Measurements from ENCODE around the gene TLX2.
A peak's percentile ranks its signal among the peaks of the same experiment; 100 is the strongest.
"Not testable (repeated sequence)": the region's sequence is repeated elsewhere in the genome, so short reads cannot be mapped to it uniquely, and the experiment has no call there.

TLX2 gene

DNA sequence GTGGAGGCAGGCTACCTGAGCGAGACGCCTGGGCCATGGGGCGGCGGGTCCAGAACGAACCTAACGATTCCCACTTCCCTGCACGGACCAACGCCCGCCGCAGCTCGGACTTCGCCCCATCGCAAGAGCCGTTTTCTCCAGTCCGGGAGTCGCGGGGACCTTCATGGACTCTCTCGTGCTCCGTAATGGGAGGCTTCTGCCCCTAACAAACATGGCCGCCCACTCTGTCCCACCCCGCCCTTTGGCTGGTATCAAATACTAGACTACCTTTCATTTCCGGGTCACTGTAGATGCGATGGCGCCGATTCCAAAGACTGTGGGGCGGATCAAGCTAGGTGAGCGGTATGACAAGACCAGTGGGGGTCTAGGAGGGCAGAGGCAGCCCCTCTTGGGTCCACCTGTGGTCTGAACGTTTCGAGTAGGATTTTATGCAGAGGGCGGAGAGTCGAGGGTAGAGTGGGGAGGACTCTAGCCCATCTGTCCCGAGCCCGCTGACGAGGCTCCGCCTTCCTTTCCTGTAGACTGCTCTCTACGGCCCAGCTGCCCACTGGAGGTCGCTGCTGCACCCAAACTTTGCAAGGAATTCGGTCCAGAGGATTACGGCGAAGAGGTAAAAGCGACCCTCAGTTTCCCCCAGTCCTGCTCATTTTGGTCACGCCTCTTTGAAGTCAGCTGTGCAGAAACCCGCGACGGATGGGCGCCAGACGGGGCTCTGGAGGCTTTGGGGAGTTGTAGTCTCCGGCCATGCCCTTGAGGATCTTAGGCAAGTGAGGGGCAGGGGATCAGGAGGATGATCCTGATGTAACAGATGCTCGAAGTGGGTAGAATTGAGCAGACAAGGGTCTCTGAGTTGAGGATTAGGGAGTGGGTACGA is 31.2 kb upstream of the TLX2 start, which contains the start of the genes CCDC142 and TTC31:
Gene CCDC142, minus strand, starts transcription at position 198 of the 874 bp plus-strand sequence. Its CDS starts 161 bp downstream, at position 37.
Gene TTC31, plus strand, starts transcription at position 281 of the 874 bp plus-strand sequence. Its CDS starts 15 bp downstream, at position 296.
- no CpG with 5 or more reads among the region's 50 CpGs for WGBS (ENCODE audit: insufficient coverage, insufficient read length)
- H3K27ac ChIP-seq (ENCODE audit: low read length): no peak within 1 kb of the TSS
- H3K36me3 ChIP-seq (ENCODE audit: control insufficient read depth, insufficient read depth, low read length): no peaks in the 10 kb centered on the region

GRCh38 chr2:74483675-74484164 is 30.5 kb upstream of the TLX2 start:
- H3K36me3 ChIP-seq (ENCODE audit: control insufficient read depth, insufficient read depth, low read length); H3K27me3 ChIP-seq (ENCODE audit: control insufficient read depth, insufficient read depth, low read length); DNase-seq (ENCODE audit: low read depth, low spot score); H3K9me3 ChIP-seq (ENCODE audit: control insufficient read depth, insufficient read depth, low read length); H3K4me1 ChIP-seq (ENCODE audit: control insufficient read depth, insufficient read depth, low read length); H3K27ac ChIP-seq (ENCODE audit: low read length): not testable (repeated sequence)
- H3K4me3 ChIP-seq (ENCODE audit: low read length): peak overlapping the region; percentile 58; the same call in 1 of the 2 replicates
- no CpG with 5 or more reads among the region's 19 CpGs for WGBS (ENCODE audit: insufficient coverage, insufficient read length)

More for the DNA sequence above, 31.2 kb upstream of the TLX2 start, which contains the start of the genes CCDC142 and TTC31:
- Histone ChIP-seq H3K9me3 (ENCODE audit: control insufficient read depth, insufficient read depth, low read length) (no peaks in the 10 kb centered on the region), H3K4me1 (ENCODE audit: control insufficient read depth, insufficient read depth, low read length) (peaks cover 6% of the 10 kb centered on the region), H3K27me3 (ENCODE audit: control insufficient read depth, insufficient read depth, low read length) (no peaks in the 10 kb centered on the region), H3K4me3 (ENCODE audit: low read length) (peak within 1 kb of the TSS; percentile 58)
- no peak for DNase-seq (ENCODE audit: low read depth, low spot score)

- WGBS (ENCODE audit: insufficient coverage, insufficient read length): no CpG with 5 or more reads among the region's 2 CpGs
- Histone ChIP-seq H3K36me3 (ENCODE audit: control insufficient read depth, insufficient read depth, low read length) (peaks cover 6% of the 10 kb centered on the region; the same call in 1 of the 2 replicates), H3K27ac (ENCODE audit: low read length) (no peak overlapping the region), H3K9me3 (ENCODE audit: control insufficient read depth, insufficient read depth, low read length) (no peaks in the 10 kb centered on the region), H3K27me3 (ENCODE audit: control insufficient read depth, insufficient read depth, low read length) (no peaks in the 10 kb centered on the region), H3K4me1 (ENCODE audit: control insufficient read depth, insufficient read depth, low read length) (peaks cover 6% of the 10 kb centered on the region), H3K4me3 (ENCODE audit: low read length) (no peak overlapping the region)
- DNase-seq (ENCODE audit: low read depth, low spot score): no peak
These were observed 28.1 kb upstream of the TLX2 start for GRCh38 chr2:74486141-74486540.

DNA sequence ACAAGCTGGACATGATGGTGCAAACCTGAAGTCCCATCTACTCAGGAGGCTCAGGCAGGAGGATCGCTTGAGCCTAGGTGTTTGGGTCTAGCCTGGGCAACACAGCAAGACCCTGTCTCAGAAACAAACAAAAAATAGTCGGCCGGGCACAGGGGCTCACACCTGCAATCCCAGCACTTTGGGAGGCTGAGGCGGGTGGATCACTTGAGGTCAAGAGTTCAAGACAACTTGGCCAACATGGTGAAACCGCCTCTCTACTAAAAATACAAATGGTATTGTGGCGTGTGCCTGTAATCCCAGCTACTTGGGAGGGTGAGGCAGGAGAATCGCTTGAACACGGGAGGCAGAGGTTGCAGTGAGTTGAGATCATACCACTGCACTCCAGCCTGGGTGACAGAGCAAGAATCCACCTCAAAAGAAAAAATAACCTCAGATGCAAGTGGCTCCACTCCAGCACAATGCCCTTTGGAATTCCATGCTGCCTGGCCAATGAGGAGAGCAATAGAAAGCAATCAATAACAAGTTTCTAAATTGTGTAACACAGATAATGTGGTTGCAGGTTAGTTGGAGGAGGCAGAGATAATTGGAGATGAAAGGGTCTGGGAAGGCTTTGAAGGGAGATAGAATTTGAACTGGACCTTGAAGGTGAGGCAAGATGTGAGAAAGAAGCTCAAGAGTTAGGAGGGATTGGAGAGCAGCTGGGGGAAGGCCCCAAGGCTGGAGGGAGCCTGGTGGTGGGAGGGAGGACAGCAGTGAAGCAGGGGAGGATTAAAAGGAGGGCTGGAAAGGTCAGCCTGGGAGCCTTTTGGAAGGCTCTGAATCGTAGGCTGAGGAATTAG is 25.4 kb upstream of the TLX2 start:
- no peaks in the 10 kb centered on the region for H3K27me3 ChIP-seq (ENCODE audit: control insufficient read depth, insufficient read depth, low read length)
- H3K36me3 ChIP-seq (ENCODE audit: control insufficient read depth, insufficient read depth, low read length): peaks cover 24% of the 10 kb centered on the region
- no peak overlapping the region for H3K4me3 ChIP-seq (ENCODE audit: low read length)
- no CpG with 5 or more reads among the region's 9 CpGs for WGBS (ENCODE audit: insufficient coverage, insufficient read length)
- no peak overlapping the region for H3K27ac ChIP-seq (ENCODE audit: low read length)
- no peaks in the 10 kb centered on the region for H3K4me1 ChIP-seq (ENCODE audit: control insufficient read depth, insufficient read depth, low read length)
- DNase-seq (ENCODE audit: low read depth, low spot score): no peak
- no peaks in the 10 kb centered on the region for H3K9me3 ChIP-seq (ENCODE audit: control insufficient read depth, insufficient read depth, low read length)

DNA sequence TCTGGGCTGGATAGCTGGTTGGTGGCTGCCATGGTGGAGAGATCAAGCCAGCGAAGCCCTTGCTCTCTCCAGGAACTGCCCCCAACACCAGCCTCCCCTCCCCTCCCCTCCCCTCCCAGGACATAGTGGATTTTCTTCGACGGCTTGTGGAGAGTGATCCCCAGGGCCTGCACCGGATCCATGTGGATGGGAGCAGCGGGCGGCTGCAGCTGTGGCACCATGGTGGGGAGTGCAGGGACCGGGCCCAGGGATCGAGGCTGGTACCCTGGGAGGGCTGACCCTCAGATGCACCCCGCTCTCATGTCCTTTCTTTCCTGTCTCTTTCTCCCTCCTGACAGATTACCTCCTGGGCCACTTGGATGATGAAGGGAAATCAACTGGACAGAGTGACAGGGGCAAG is 24.3 kb upstream of the TLX2 start:
- Histone ChIP-seq H3K9me3 (ENCODE audit: control insufficient read depth, insufficient read depth, low read length) (no peaks in the 10 kb centered on the region), H3K27ac (ENCODE audit: low read length) (no peak overlapping the region), H3K4me3 (ENCODE audit: low read length) (no peak overlapping the region), H3K36me3 (ENCODE audit: control insufficient read depth, insufficient read depth, low read length) (peaks cover 24% of the 10 kb centered on the region), H3K4me1 (ENCODE audit: control insufficient read depth, insufficient read depth, low read length) (no peaks in the 10 kb centered on the region), H3K27me3 (ENCODE audit: control insufficient read depth, insufficient read depth, low read length) (no peaks in the 10 kb centered on the region)
- no peak for DNase-seq (ENCODE audit: low read depth, low spot score)
- no CpG with 5 or more reads among the region's 9 CpGs for WGBS (ENCODE audit: insufficient coverage, insufficient read length)

DNA sequence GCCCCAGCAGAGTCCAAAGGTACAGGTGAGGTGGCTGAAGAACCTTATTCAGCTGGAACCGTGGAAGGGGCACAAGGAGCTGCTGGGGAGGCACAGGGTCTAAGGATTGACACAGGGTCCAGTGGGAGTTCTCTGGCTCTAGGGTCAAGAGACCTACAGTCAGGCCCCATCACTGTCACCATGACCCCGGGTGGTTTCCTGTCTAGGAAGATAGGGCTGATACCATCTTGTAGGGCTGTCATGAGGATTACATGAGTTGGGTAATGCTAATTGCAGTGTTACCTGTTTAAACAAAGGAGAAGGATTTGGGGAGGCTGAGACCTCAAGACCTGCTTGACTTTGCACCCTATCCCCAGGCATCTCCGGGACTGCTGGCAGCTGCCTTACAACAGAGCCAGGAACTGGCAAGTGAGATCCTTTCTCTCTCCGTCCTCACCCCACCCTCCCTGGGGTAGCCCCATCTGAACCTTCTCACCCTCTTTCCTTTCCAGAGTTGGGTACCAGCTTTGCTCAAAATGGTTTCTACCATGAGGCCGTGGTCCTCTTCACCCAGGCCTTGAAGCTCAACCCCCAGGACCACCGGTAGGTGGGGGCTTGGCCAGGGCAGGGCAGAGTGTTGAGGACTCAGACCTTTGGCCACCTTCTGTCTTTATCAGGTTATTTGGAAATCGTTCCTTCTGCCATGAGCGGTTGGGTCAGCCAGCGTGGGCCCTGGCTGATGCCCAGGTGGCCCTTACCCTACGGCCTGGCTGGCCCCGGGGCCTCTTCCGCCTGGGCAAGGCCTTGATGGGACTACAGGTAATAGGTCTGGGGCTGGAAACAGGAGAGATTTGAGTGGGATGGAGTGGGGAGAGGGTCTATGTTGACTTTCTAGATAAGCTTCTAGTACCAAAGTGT is 22.4 kb upstream of the TLX2 start:
- WGBS (ENCODE audit: insufficient coverage, insufficient read length): no CpG with 5 or more reads among the region's 12 CpGs

DNA sequence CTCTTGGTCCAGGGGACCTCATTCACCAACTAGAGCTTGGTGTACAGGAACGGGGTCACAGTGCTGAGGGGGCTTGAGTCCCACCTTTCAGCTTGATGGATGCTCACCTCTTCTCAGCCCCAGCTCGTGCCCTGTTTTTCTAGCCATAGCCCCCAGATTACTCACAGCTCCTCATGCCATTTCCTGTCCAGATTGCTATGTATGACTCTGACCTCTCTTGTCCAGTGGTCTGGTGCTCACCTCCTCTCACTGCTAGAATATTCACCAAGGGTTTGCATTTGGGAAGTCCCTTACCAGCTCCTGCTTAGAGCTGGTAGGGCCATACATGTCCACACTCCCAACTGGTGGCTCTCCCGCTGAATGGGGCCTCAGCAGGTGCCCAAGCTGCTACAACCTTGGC is 20.7 kb upstream of the TLX2 start:
- Histone ChIP-seq H3K27ac (ENCODE audit: low read length) (no peak overlapping the region), H3K4me1 (ENCODE audit: control insufficient read depth, insufficient read depth, low read length) (no peaks in the 10 kb centered on the region), H3K27me3 (ENCODE audit: control insufficient read depth, insufficient read depth, low read length) (peaks cover 28% of the 10 kb centered on the region), H3K4me3 (ENCODE audit: low read length) (no peak overlapping the region), H3K36me3 (ENCODE audit: control insufficient read depth, insufficient read depth, low read length) (peaks cover 24% of the 10 kb centered on the region), H3K9me3 (ENCODE audit: control insufficient read depth, insufficient read depth, low read length) (no peaks in the 10 kb centered on the region)
- no CpG with 5 or more reads among the region's 3 CpGs for WGBS (ENCODE audit: insufficient coverage, insufficient read length)
- no peak for DNase-seq (ENCODE audit: low read depth, low spot score)

More for the DNA sequence above, 22.4 kb upstream of the TLX2 start:
- H3K27ac ChIP-seq (ENCODE audit: low read length): no peak overlapping the region
- no peak overlapping the region for H3K4me3 ChIP-seq (ENCODE audit: low read length)
- no peak for DNase-seq (ENCODE audit: low read depth, low spot score)
- H3K9me3 ChIP-seq (ENCODE audit: control insufficient read depth, insufficient read depth, low read length): no peaks in the 10 kb centered on the region
- H3K27me3 ChIP-seq (ENCODE audit: control insufficient read depth, insufficient read depth, low read length): peaks cover 12% of the 10 kb centered on the region
- H3K36me3 ChIP-seq (ENCODE audit: control insufficient read depth, insufficient read depth, low read length): peaks cover 24% of the 10 kb centered on the region
- H3K4me1 ChIP-seq (ENCODE audit: control insufficient read depth, insufficient read depth, low read length): no peaks in the 10 kb centered on the region

DNA sequence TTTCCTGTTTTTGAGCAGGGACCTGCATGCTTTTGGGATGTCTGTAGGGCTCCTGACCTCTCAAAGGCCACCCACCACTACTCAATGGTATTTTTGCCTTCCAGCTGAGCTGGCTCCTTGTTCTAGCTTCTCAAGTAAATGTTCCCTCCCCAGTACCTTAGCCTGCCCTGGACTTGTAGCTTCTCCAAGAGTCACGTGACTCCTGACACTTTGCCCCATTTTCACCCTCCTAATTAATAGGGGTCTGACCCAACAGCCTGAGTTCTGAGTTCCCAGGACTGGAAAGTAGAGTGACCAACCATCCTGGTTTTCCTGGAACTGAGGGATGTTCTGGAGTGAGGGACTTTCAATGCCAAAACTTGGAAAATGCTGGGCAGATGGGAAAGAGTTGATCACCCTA is 18.8 kb upstream of the TLX2 start:
- Histone ChIP-seq H3K36me3 (ENCODE audit: control insufficient read depth, insufficient read depth, low read length) (peaks cover 21% of the 10 kb centered on the region), H3K27me3 (ENCODE audit: control insufficient read depth, insufficient read depth, low read length) (peaks cover 46% of the 10 kb centered on the region), H3K9me3 (ENCODE audit: control insufficient read depth, insufficient read depth, low read length) (no peaks in the 10 kb centered on the region), H3K4me3 (ENCODE audit: low read length) (no peak overlapping the region), H3K27ac (ENCODE audit: low read length) (no peak overlapping the region), H3K4me1 (ENCODE audit: control insufficient read depth, insufficient read depth, low read length) (no peaks in the 10 kb centered on the region)
- WGBS (ENCODE audit: insufficient coverage, insufficient read length): no CpG with 5 or more reads among the region's 1 CpG
- DNase-seq (ENCODE audit: low read depth, low spot score): no peak

DNA sequence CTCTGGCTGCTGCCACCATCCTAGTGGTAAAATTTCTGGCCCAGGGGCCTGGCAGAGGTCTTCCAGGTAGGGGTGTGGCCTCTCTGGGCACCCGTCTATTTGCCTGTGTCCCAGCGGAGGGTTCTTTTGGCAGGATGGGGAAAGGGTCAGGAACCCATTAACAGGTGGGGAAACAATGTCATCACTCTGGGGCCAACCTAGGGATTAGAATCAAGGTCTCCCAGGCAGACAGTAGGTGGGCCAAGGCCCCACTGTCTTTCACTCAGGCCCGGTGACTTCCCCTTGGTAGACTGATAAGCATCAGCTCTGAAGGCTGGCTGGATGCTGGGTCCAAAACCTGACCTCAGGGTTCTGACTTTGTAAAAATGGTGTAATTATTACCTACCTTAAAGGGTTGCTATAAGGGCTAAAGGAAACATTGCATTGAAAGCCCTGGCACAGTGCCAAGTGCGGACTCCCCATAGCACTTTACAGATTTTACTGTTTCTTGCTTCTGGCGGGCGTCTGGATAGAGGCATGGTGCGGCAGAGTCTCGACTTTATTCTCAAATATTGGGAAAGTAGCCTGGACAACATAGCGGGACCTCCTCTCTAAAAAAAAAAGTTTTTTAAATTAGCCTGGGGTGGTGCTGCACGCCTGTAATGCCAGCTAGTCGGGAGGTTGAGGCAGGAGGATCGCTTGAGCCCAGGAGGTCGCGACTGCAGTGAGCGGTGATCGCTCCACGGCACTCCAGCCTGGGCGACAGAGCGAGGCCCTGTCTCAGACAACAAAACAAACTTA is 17.1 kb upstream of the TLX2 start:
- Histone ChIP-seq H3K4me3 (ENCODE audit: low read length) (peak overlapping the region; percentile 54; the same call in 1 of the 2 replicates), H3K4me1 (ENCODE audit: control insufficient read depth, insufficient read depth, low read length) (peaks cover 2% of the 10 kb centered on the region; the same call in 1 of the 2 replicates), H3K9me3 (ENCODE audit: control insufficient read depth, insufficient read depth, low read length) (no peaks in the 10 kb centered on the region), H3K36me3 (ENCODE audit: control insufficient read depth, insufficient read depth, low read length) (peaks cover 9% of the 10 kb centered on the region), H3K27ac (ENCODE audit: low read length) (no peak overlapping the region), H3K27me3 (ENCODE audit: control insufficient read depth, insufficient read depth, low read length) (peaks cover 63% of the 10 kb centered on the region)
- WGBS (ENCODE audit: insufficient coverage, insufficient read length): no CpG with 5 or more reads among the region's 19 CpGs
- DNase-seq (ENCODE audit: low read depth, low spot score): no peak
